ENCODE data around the gene TRAPPC10. TPM values are rescaled to one million over a fixed set of nuclear protein-coding genes. Genes with fewer than 3 reads are reported as not detected.

The TRAPPC10 gene
- total and polyA plus RNA-seq, 10 of the 15 experiments (the other 5 are each of a cell fraction or from before 2014, with no cell fraction given): 1.1 to 39.6 (median 28.2) TPM

- Histone ChIP-seq H2AFZ (ENCODE audit: control insufficient read depth, low read depth, low read length) (no peak overlapping the region), H3K9ac (ENCODE audit: control insufficient read depth, insufficient read depth, low read length) (no peak overlapping the region), H3K36me3 (ENCODE audit: control insufficient read depth in 2 of 2, insufficient read depth in 2 of 2, low read length in 1 of 2) (no peaks in the 10 kb centered on the region), H3K4me2 (ENCODE audit: control insufficient read depth, insufficient read depth) (no peak overlapping the region), H3K4me1 (ENCODE audit: control insufficient read depth, insufficient read depth, low read length) (no peaks in the 10 kb centered on the region), H3K79me2 (ENCODE audit: control insufficient read depth, insufficient read depth, low read length) (no peaks in the 10 kb centered on the region), H3K9me3 (replicated peaks; ENCODE audit: control insufficient read depth, insufficient read depth, low read length) (no peaks in the 10 kb centered on the region), H3K27me3 (replicated peaks in 1 of 2; ENCODE audit: control insufficient read depth in 2 of 2, insufficient read depth in 2 of 2, low read length in 1 of 2) (no peaks in the 10 kb centered on the region), H3K27ac (ENCODE audit: control insufficient read depth, insufficient read depth) (no peak overlapping the region), H4K20me1 (ENCODE audit: control insufficient read depth, insufficient read depth) (no peaks in the 10 kb centered on the region), H3K4me3 (no peak overlapping the region)
- intact Hi-C loops (cut with micrococcal nuclease; ENCODE audit: unreplicated experiment): no loop called here
- in situ Hi-C loops (cut with MboI): no loop called here
- TF ChIP-seq BMI1 (IDR thresholded peaks at IDR 0.05; ENCODE audit: borderline replicate concordance) (no peak), JUND (IDR thresholded peaks at IDR 0.05; ENCODE audit: low read depth, low read length) (no peak), EED (IDR thresholded peaks at IDR 0.05; ENCODE audit: low read depth) (no peak), SMC3 (IDR thresholded peaks at IDR 0.05; ENCODE audit: borderline replicate concordance, low read length) (no peak), CBX5 (IDR thresholded peaks at IDR 0.05; ENCODE audit: low read depth) (no peak), GABPA (IDR thresholded peaks at IDR 0.05; ENCODE audit: low read depth) (no peak), FOXM1 (IDR thresholded peaks at IDR 0.05; ENCODE audit: low read depth, low read length) (no peak), ATF2 (IDR thresholded peaks at IDR 0.05; ENCODE audit: low read length) (no peak), SREBF2 (IDR thresholded peaks at IDR 0.05; ENCODE audit: low read length) (no peak), SUPT20H (IDR thresholded peaks at IDR 0.05; ENCODE audit: borderline replicate concordance, control insufficient read depth, low read depth, low read length) (no peak), EZH2 (IDR thresholded peaks at IDR 0.05; ENCODE audit: borderline replicate concordance, control insufficient read depth, low read depth, low read length) (no peak), SIN3A (IDR thresholded peaks at IDR 0.05; ENCODE audit: low read depth, low read length) (no peak)
- TF ChIP-seq, protein P1, sequence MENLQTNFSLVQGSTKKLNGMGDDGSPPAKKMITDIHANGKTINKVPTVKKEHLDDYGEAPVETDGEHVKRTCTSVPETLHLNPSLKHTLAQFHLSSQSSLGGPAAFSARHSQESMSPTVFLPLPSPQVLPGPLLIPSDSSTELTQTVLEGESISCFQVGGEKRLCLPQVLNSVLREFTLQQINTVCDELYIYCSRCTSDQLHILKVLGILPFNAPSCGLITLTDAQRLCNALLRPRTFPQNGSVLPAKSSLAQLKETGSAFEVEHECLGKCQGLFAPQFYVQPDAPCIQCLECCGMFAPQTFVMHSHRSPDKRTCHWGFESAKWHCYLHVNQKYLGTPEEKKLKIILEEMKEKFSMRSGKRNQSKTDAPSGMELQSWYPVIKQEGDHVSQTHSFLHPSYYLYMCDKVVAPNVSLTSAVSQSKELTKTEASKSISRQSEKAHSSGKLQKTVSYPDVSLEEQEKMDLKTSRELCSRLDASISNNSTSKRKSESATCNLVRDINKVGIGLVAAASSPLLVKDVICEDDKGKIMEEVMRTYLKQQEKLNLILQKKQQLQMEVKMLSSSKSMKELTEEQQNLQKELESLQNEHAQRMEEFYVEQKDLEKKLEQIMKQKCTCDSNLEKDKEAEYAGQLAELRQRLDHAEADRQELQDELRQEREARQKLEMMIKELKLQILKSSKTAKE (IDR thresholded peaks at IDR 0.05; ENCODE audit: low read depth, poor library complexity, severe bottlenecking): no peak
- TF ChIP-seq, protein P2, sequence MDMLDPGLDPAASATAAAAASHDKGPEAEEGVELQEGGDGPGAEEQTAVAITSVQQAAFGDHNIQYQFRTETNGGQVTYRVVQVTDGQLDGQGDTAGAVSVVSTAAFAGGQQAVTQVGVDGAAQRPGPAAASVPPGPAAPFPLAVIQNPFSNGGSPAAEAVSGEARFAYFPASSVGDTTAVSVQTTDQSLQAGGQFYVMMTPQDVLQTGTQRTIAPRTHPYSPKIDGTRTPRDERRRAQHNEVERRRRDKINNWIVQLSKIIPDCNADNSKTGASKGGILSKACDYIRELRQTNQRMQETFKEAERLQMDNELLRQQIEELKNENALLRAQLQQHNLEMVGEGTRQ (IDR thresholded peaks at IDR 0.05; ENCODE audit: borderline replicate concordance, low read depth, low read length): no peak
- FAIRE-seq: no peak
- ATAC-seq: no peak
- WGBS (ENCODE audit: insufficient coverage, insufficient replicate concordance, low lambda C conversion rate, missing lambda C conversion rate): 81% methylated on average over 9 of the region's 9 CpGs
- no TSS peak for BruUV-seq (replicated peaks)
- DNase-seq (ENCODE audit: low read depth, low spot score): no peak
- POLR2A ChIA-PET: no interaction called here
- CTCF ChIA-PET: no interaction called here
- SMC1A ChIA-PET (ENCODE audit: uncharacterized antibody, unreplicated experiment): no interaction called here
- RAD21 ChIA-PET (ENCODE audit: unreplicated experiment): no interaction called here
Measured at GRCh38 chr21:44005593-44005992, 6.5 kb upstream of the TRAPPC10 start.

Data from GM12878 (cell line).